Stimulated activated CD8-positive, alpha-beta memory T cell treated with anti-CD3 and anti-CD28 coated beads, Interleukin-15, amount 100 ng/mL, for 24 hours (primary cell): ENCODE results near the gene IFIT1.
"Not testable (repeated sequence)": the region's sequence is repeated elsewhere in the genome, so short reads cannot be mapped to it uniquely, and the experiment has no call there.

Experiments
- DNase-seq: peaks from one replicate; pipeline ENCODE4 v3.0.0-alpha.2; 2020; ENCODE audit warnings: low read depth

The IFIT1 gene

DNA sequence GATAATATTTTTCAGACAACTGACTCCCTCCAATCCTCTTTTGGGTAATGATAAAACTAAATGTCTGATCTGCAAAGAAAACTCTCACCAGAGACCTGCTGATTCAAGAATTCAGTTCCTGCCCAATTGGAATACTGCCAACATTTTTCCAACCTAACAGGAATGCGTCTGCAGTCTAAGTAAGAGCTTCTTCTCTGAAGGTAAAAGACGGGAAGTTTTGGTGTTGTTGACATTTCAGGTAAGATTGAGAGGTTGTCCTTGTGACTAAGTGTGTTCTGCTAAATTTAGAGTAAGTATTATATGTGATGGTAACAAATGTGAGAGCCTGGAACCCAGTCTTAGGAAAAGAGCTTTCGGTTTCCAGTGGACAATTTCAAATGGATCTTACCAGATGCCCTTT lies 39.6 kb downstream of the IFIT1 start:
- no peak for DNase-seq

DNA sequence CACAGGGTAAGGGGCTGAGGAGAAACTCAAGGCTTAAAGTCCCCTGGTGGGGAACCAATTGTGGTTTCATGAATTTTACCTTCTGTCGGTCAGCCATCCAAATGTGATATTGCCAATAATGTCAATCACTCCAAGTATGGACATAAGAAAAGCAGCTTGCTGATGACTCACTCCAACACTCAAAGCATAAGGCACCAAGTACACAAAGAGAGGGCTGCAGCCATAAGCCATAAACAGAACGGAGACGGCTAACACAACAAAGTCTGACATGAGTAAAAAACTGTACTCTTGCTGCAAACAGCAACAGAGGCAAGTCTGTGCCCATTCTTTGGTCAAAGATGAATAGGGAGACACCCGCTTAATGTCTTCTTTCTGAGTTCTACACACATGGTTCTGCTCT lies 46.1 kb downstream of the IFIT1 start:
- no peak for DNase-seq

DNA sequence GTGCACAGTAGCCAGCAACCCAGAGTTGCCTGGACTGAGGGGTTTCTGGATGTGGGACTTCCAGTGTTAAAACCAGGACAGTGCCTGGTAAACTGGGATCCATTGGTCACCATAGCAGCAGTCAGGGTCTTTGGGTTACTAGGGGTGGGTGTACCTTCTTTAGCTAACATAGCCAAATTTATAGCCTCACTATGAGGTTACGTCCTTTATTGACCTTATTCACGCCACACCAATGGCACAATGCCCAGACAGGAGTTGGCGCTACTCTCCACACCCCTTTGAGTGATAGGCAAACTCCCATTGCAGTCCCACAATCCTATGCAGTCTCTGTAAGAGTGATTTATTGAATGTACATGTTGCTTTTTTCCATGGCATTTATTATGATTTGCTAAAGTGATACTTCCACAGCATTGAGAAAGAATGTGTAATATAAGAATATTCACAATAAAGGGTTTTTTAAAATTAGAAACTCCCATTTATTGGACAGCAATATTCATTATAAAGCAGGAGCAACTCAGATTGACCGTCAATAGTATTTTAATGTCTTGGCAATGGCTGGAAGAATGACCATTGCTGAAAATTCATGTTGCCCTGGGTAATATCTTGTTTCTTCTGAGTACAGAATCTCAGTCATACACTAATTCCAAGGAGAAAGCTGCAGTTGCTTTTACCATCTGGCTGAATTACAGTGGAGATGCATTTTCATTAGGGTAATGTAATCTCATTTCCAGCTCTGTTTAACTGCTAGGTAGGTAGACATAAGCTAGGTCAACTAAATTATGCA lies 48.0 kb downstream of the IFIT1 start:
- DNase-seq, result no peak

DNA sequence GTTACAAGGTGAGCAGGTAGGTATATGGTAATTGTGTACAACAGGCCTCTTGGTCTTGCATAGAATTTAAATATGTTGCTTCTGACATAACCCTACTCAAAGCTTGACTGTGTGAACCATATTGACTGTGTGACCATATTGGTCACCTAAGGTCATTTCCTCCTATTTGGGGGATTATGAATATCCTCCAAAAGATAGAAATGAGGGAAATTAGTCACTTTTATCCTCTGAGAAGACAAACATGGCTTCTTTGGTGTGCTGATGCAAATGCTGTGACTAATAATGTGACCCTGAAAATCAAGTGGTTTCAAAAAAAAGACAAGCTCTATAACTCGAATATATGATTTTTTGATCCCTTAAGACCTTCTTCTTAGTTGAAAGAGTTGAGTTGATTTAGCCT lies 49.9 kb downstream of the IFIT1 start:
- no peak for DNase-seq

DNA sequence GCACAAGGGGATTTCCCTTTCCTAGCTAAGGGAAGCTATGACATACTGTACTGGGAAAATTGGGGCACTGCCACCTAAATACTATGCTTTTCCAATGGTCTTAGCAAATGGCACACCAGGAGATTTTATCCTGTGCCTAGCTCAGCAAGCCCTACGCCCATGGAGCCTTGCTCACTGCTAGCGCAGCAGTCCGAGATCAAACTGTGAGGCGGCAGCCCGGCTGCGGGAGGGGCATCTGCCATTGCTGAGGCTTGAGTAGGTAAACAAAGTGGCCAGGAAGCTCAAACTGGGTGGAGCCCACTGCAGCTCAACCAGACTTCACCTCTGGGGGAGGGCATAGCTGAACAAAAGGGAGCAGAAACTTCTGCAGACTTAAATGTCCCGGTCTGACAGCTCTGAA lies 52.4 kb downstream of the IFIT1 start:
- not testable (repeated sequence) for DNase-seq

DNA sequence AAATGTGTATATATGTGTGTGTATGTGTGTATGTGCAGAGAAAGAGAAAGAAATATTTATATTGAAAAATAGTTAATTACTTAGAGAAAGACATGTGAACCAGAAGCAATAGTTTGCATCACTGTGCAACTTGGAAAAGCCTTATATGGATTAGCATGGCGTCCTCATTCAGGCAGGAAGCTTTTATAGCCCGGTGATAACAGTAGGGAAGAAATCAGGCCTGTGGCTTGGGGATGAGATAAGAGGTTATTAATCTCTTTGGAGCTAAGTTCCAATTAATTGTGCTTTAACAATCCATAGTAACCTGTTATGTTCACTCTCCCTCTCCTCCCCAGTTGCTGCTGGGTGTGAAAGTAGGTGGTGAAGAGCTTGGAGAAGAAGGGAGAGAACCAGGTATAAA lies 58.5 kb downstream of the IFIT1 start:
- no peak for DNase-seq

DNA sequence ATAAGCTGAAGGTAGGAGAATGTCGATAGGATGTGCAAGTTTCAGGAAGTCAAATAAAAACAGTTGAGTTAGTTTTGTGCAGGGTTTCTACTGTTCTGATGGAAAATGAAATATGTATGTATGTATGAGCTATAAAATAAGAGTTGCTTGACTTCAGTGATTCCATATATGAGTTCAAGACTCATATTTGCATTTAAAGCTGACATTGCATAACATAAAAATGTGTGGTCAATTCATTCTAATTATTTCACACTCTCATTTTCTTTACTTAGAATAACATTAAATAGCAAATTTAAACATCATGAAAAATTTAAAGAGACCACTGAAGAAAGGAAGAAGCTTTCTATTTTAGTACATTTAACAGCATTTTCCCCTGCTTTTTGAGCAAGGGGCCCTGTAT lies 59.8 kb downstream of the IFIT1 start:
- DNase-seq, result no peak

DNA sequence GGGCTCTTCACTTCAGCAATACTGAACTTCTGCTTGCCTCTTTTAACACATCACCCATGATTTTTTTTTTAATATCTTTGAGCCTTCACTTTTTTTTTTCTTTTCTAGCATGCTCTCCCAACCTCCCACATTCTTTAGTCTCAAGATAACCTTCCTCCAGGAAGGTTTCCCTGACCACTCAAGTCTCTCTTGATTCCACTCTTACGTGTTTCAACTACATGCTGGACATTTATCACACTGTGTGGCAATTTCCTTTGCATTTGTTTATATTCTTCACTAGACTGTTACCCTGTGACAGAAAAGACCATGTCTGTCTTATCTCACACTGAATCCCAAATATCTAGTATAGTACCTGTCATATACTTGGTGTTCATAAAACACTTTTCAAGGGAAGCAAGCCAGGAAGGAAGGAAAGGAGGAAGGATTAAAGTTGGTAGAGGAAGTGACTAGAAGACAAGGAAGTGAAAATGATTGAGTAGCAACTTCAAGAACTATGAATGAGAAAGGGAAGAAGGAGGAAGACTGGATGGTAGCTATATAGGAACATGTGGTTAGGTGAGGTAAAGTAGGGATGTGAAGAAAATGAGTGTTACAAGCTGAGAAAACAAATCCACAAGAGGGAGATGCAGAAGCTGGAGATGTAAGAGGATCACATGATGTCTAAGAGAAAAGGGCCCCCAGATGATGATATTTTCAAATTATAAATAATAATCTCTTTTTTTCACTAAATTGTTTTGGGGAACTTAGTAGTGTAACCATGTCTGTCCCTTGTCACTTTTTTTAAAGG lies 62.3 kb downstream of the IFIT1 start:
- no peak for DNase-seq
